Astrocyte (in vitro differentiated cells and primary cell): Measurements from ENCODE around the gene TOMM5.

Source experiments
- EZH2 ChIP-seq: IDR thresholded peaks from 2 replicates; pipeline ENCODE4 v1.6.1; 2012; ENCODE audit warnings: mild to moderate bottlenecking, low read length, inconsistent platforms; ENCODE audit not compliant: insufficient read depth
- TF ChIP-seq, protein P1 (sequence below): IDR thresholded peaks from 2 replicates; pipeline ENCODE4 v1.5.1; 2011; ENCODE audit warnings: low read depth, mild to moderate bottlenecking, inconsistent platforms, low read length, moderate library complexity; ENCODE audit not compliant: insufficient read depth

DNA sequence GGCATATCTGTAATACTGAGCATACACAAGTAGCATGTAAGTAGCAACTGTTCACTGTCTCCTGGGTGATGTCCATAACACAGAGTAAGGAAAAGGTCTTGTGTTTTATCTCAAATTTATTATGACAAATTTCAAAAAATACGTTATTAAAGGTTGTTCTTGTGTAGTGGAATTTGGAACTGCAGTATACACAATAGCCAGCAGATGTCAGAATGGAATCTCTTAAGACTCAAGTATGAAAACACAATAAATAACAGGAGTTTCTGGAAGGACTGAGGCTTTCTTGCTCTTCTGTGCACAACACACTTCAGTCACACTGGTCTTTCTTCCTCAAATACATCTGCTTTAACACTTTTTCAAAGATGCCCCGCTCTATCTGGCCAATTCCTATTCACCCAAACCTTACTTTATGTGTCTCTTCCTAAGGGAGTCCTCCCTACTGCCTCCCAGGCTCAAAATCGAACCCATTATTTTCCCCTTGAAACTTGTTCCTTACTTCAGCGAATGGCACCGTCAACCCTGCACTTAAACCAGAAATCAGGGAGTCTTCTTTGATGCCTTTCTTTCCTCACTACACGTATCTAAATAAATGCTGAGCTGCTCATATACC lies 9.7 kb downstream of the TOMM5 start:
- TF ChIP-seq, protein P1, sequence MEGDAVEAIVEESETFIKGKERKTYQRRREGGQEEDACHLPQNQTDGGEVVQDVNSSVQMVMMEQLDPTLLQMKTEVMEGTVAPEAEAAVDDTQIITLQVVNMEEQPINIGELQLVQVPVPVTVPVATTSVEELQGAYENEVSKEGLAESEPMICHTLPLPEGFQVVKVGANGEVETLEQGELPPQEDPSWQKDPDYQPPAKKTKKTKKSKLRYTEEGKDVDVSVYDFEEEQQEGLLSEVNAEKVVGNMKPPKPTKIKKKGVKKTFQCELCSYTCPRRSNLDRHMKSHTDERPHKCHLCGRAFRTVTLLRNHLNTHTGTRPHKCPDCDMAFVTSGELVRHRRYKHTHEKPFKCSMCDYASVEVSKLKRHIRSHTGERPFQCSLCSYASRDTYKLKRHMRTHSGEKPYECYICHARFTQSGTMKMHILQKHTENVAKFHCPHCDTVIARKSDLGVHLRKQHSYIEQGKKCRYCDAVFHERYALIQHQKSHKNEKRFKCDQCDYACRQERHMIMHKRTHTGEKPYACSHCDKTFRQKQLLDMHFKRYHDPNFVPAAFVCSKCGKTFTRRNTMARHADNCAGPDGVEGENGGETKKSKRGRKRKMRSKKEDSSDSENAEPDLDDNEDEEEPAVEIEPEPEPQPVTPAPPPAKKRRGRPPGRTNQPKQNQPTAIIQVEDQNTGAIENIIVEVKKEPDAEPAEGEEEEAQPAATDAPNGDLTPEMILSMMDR, result peak; percentile 80
- TF ChIP-seq EZH2, result no peak
